Stimulated activated CD8-positive, alpha-beta memory T cell treated with anti-CD3 and anti-CD28 coated beads, Interleukin-12 subunit alpha, Interleukin-12 subunit beta, amount 100 ng/mL, for 24 hours (primary cell): ENCODE results near the gene FAM110D.

ENCODE experiments used
- DNase-seq: peaks from one replicate; pipeline ENCODE4 v3.0.0-alpha.2; 2020; ENCODE audit errors: extremely low read depth

Gene FAM110D

DNA sequence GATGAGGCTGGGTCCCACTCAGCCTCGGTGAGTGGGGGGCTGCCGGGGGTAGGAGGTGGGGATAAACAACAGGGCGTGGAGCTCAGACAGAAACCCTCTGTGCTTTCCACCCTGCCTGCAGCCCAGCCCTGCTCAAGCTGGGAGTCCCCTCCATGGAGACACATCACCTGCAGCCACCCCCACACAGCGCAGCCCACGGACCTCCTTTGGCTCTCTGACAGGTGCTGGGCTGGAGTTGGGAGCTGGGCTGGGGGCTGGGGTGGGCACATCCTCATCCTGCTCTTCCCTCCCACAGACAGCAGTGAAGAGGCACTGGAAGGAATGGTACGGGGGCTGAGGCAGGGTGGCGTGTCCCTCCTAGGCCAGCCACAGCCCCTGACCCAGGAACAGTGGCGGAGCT lies 29.6 kb downstream of the FAM110D start:
- DNase-seq = no peak

DNA sequence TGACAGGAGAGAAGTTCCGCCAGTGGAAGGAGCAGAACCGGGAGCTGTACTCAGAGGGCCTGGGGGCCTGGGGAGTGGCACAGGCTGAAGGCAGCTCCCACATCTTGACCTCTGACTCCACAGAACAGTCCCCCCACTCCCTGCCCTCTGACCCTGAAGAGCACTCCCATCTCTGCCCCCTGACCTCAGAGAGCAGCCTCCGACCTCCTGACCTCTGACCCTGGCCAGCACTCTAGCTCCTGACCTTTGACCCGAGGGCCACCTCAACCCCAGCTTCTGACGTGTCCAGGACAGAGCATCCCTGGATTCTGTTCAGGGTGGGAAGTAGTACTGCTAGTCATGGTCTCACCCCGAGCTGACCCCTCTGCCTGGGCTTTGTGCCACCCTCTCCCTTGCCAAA lies 30.5 kb downstream of the FAM110D start:
- DNase-seq = no peak

DNA sequence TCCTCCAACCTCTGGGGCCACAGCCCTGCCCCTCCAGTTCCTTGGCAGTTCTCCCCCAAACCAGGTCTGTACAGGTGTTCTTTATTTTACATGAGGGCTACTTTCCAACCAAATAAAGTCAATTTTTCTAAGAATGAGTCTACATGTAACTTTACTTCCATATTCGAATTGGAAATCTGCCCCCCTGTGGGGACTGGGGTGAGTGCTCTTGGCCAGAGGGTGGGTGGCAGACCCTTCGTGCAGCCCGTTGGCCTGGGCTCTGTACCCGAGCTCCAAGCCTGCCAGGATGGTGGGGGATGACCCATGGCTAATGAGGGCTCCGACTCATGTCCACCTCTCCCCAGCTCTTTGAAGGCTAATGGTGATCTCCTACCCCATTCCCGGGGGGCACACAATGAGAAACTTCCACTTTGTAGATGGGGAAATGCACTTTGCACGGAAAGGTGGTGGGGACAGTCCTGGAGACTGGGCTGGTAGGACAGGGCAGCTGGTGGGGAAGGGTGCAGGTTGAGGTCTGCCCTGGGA lies 30.9 kb downstream of the FAM110D start:
- no peak for DNase-seq

DNA sequence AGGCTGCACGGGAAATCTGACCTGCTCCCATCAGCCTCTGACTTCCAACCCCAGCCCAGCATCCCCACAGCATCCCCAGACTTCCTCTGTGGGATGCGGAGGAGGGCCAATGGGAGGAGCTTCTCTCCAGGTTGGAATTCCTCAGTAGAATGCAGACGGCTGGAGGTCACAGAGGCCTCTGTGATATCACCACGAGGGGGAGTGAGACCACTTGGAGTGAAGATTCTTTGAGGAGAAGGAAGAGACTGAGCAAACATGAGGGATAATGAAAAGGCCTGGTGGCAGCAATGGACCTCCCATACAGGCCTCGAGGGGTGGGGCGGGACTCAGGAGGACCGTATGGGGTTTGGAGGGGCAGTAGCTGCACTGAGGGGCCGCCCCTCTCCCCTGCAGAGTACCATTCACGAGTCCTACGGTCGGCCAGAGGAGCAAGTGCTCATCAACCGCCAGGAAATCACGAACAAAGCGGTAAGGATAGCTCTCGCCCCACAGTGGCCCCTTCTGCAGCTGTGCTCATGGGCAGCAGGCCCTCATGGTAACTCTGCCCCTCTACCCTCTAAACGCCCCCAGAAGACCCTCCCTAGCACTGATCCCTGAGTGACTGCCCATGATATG lies 31.6 kb downstream of the FAM110D start, which contains the start of gene CATSPER4:
CATSPER4 (plus strand) TSS at position 230 of the 615 bp plus-strand sequence; CDS start at position 256, 26 bp downstream.
- no peak for DNase-seq

DNA sequence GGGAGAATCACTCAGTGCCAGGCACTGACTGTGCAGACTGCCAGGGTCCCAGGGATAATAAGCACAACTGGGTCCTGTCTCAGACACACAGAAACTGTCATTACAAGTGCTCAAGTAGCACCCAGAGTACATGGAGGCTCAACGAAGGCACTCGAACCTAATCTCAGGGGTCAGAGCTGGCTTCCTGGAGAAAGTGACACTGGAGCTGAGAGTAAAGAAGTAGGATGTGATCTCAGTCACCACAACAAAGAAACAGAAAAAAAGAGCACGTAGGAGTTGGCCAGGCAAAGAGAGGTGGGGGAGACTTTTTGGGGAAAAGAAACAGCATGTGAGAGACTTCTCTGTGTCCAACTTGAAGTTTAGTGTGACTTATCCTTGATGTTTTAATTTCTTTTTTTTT lies 32.9 kb downstream of the FAM110D start:
- no peak for DNase-seq

DNA sequence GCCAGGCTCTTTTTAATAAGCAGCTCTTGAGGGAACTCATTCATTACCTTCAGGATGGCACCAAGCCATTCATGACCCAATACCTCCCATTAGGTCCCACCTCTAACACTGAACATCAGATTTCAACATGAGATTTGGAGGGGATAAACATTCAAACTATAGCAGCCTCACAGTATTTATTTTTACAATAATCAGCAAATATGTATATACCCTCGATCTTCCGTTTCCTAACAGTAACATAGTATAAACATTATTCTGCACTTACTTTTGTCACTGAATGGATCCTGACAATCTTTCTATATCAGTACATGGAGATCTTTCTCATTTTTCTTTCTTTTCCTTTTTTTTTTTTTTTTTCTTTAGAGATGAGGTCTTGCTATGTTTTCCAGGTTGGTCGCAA lies 36.9 kb downstream of the FAM110D start:
- no peak for DNase-seq

DNA sequence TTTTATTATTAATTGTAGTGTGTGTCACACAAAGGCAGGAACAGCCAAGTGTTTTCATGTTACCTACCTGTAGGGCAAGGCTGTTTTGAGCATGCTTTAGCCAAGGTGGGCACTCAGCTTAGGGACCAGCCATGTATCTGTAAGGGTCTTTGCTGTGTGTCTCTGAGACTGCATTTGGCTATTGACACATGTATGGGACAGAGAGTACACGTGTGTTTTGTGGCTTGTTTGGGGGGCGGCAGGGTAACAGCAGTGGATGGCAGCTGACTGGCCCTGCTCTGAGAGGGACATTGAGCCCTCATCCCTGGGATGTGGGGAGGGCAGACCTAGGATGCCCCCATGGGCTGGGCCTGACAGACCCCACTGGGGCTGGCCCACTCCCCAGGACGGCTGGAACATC lies 38.4 kb downstream of the FAM110D start:
- no peak for DNase-seq

DNA sequence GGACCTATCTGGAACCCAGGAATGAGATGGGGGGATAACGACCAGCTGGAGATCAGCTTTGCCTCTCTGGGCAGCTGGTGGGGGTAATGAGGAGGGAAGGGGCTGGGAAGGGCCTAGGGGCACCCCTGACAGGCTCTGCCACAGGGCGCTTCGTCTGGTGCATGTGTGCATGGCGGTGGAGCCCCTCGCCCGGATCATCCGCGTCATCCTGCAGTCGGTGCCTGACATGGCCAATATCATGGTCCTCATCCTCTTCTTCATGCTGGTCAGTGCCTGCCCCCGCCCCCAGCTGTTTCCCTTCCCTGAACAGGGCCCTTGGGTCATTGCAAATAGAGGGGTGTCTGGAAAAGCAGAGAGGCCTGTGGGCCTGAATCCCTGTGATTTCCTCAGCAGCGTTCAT lies 38.9 kb downstream of the FAM110D start:
- DNase-seq = no peak

DNA sequence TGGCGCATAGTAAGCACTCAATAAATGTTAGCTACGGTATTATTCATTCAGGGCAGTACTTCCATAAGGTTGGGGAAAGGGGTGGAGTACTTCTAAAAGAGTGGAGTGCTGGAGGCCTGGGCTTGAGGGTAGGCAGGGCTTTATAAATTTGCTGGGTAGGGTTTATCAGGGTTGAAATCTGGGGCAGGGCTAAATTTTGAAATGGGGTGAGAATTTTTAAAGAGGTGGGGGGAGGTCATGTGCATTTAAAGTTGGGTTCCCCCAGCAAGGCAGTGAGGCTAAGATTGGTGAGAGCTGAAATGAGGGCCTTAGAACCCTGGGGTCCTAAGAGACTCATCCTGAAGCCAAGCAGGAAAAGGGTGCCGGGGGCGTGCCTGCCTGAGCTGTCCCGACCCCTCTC lies 41.5 kb downstream of the FAM110D start:
- no peak for DNase-seq

DNA sequence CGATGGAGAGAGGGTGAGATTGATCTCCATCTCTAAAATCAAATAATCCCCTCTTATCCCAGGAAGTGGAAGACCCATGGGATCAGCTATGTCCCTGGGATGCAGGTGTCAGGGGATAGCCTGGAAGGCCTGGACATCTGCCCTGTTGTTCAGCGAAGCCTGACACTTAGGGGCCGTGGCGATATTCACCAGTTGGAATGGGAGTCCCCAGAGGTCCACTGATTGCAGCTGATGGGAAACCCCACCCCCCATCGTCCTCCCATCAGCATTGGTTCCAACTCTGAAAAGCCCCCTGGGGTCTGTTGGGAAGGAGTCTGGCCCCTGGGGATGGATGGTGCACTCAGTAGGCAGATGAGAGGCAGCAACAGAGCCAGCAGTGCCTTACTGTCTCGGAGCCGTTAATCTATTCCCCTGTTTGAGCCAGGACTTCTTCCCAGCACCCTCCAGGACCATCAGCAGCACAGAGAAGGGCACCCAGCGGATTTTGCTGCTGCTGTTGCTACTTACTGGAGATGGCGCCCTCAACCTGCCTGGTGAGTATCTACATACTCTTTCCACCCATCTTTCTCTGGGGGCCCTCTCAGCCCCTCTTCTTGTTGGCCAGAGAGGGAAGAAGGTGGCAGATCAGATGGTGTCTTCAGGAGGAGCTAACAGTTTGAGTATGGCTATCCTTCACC lies 44.9 kb downstream of the FAM110D start:
- no peak for DNase-seq

DNA sequence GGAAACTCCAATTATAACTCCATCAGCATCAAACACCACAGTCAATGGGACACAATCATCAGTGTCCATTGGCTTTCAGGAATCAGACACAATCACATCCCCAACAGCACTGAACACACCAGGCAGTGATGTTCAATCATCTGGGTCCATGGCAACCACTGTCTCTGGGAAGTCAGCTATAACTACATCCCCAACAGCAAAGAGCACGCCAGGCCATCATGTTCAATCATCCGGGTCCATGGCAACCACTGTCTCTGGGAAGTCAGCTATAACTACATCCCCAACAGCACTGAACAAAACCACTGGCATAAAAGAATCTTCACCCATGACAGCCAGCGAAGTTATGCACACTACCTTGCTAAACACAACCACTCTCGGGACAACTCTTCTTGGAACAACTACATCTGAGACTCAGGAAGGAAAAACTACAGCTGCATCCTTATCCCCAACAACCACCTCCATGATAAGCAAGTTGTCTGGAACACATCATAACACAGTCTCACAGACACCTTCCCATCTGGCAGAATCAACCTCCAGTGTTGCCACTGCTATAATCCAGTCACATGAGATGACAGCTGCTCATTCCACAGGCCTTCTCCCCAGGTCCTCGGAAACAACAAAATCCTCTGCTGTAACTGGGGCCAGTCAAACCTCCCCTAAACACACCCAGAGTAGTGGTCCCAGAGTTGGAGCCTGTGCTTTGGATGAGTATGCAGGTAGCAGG lies 51.4 kb downstream of the FAM110D start:
- DNase-seq = no peak

DNA sequence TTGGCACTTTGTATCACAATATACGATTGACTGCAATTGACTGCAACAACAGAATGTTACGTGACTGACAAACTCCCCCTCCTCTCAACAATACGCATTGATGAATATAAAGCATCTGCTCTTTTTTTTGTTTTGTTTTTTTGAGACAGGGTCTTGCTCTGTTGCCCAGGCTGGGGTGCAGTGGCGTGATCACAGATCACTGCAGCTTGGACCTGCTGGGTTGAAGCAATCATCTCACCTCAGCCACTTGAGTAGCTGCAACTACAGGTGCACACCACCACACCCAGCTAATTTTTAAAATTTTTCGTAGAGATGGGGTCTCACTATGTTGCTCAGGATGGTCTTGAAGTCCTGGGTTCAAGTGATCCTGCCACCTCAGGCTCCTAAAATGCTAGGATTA lies 53.8 kb downstream of the FAM110D start:
- DNase-seq = no peak

DNA sequence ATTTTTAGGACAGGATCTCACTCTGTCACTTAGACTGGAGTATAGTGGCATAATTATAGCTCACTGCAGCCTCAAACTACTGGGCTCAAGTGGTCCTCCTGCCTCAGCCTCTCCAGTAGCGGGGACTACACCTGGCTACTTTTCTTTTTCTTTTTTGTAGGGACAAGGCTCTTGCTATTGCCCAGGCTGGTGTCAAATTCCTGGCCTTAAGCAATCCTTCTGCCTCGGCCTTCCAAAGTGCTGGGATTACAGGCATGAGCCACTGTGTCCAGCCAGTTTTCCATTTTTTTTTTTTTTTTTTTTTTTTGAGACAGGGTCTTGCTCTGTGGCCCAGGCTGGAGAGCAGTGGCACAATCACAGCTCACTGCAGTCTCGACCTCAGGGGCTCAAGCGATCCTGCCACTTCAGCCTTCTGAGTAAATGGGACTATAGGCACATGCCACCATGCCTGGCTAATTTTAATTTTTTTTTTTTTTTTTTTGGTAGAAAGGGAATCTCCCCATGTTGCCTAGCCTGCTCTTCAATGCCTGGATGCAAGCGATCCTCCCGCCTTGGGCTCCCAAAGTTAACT lies 54.5 kb downstream of the FAM110D start:
- no peak for DNase-seq
